Measurements from ENCODE around the gene PSMB7. TPM values are rescaled to one million over a fixed set of nuclear protein-coding genes. Genes with fewer than 3 reads are reported as not detected.

Gene PSMB7
- total and polyA plus RNA-seq, 2 donors (not counting 1 experiment from before 2014, with no cell fraction given) = 69.5 to 73.1 TPM

- no peak for ATAC-seq (ENCODE audit: low read depth)
- H3K4me2 ChIP-seq (replicated peaks; ENCODE audit: low read depth, low read length, poor library complexity, severe bottlenecking) = no peak overlapping the region
- no peak overlapping the region for H3K4me3 Mint-ChIP-seq
- H3K9me3 ChIP-seq (ENCODE audit: control extremely low read depth in 1 of 3, control insufficient read depth in 2 of 3, insufficient read depth in 1 of 3, low read length in 2 of 3) = peaks cover 0 to 4% (median 0%) of the 10 kb centered on the region in 3 donors
- no peak for DNase-seq
- H2AFZ ChIP-seq (ENCODE audit: insufficient read depth, low read depth, low read length, poor library complexity, severe bottlenecking) = no peak overlapping the region
- H3K4me3 ChIP-seq (ENCODE audit: control extremely low read depth in 1 of 5, extremely low read depth in 1 of 5, insufficient read depth in 1 of 5, low read depth in 2 of 5, low read length in 4 of 5) = no peak overlapping the region
- TF ChIP-seq, protein P1, sequence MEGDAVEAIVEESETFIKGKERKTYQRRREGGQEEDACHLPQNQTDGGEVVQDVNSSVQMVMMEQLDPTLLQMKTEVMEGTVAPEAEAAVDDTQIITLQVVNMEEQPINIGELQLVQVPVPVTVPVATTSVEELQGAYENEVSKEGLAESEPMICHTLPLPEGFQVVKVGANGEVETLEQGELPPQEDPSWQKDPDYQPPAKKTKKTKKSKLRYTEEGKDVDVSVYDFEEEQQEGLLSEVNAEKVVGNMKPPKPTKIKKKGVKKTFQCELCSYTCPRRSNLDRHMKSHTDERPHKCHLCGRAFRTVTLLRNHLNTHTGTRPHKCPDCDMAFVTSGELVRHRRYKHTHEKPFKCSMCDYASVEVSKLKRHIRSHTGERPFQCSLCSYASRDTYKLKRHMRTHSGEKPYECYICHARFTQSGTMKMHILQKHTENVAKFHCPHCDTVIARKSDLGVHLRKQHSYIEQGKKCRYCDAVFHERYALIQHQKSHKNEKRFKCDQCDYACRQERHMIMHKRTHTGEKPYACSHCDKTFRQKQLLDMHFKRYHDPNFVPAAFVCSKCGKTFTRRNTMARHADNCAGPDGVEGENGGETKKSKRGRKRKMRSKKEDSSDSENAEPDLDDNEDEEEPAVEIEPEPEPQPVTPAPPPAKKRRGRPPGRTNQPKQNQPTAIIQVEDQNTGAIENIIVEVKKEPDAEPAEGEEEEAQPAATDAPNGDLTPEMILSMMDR (IDR thresholded peaks at IDR 0.05) = no peak
- TF ChIP-seq EZH2 (IDR thresholded peaks at IDR 0.05; ENCODE audit: borderline replicate concordance, insufficient read depth, low read depth, low read length, poor library complexity, severe bottlenecking) = no peak
- H3K4me1 Mint-ChIP-seq = no peaks in the 10 kb centered on the region
- H3K27ac Mint-ChIP-seq = no peak overlapping the region
- H3K79me2 ChIP-seq (ENCODE audit: control insufficient read depth, insufficient read depth, low read length) = no peaks in the 10 kb centered on the region
- no peak overlapping the region for H3K27ac ChIP-seq (ENCODE audit: low read length in 2 of 2)
- WGBS (ENCODE audit: insufficient coverage) = 75% methylated on average over 7 of the region's 7 CpGs
- no peaks in the 10 kb centered on the region for H3K9me3 Mint-ChIP-seq (ENCODE audit: insufficient read depth)
- CTCF ChIA-PET = no interaction called here
- POLR2A ChIA-PET = no interaction called here
- no peak overlapping the region for H3K9ac ChIP-seq (ENCODE audit: low read length)
- H3K36me3 ChIP-seq (replicated peaks in 1 of 2; ENCODE audit: control extremely low read depth in 1 of 2, control insufficient read depth in 1 of 2, extremely low read depth in 1 of 2, insufficient read depth in 2 of 2, low read length in 1 of 2) = no peaks in the 10 kb centered on the region
- peaks cover 0 to 27% (median 10%) of the 10 kb centered on the region in 4 experiments for H3K27me3 ChIP-seq (replicated peaks in 1 of 4; ENCODE audit: control extremely low read depth in 1 of 4, control insufficient read depth in 3 of 4, insufficient read depth in 4 of 4, low read length in 3 of 4)
- intact Hi-C loops (cut with micrococcal nuclease) = no loop called here
- H4K20me1 ChIP-seq (ENCODE audit: control insufficient read depth, insufficient read depth, low read length, poor library complexity, severe bottlenecking) = no peaks in the 10 kb centered on the region
- peaks cover 14% of the 10 kb centered on the region for H3K27me3 Mint-ChIP-seq
- H3K4me1 ChIP-seq (ENCODE audit: control insufficient read depth in 2 of 2, insufficient read depth in 2 of 2, low read length in 2 of 2) = peaks cover 1 to 4% of the 10 kb centered on the region in 2 donors
Measured at GRCh38 chr9:124455820-124456219, 40.6 kb upstream of the PSMB7 start.

- no peak for ATAC-seq (ENCODE audit: low read depth)
- CTCF ChIA-PET = no interaction called here
- Mint-ChIP-seq H3K4me1 (peaks cover 2% of the 10 kb centered on the region), H3K4me3 (no peak overlapping the region), H3K9me3 (ENCODE audit: insufficient read depth) (no peaks in the 10 kb centered on the region), H3K27ac (no peak overlapping the region), H3K27me3 (peaks cover 21% of the 10 kb centered on the region)
- Histone ChIP-seq H3K9ac (ENCODE audit: low read length) (no peak overlapping the region), H3K4me2 (replicated peaks; ENCODE audit: low read depth, low read length, poor library complexity, severe bottlenecking) (no peak overlapping the region), H3K9me3 (ENCODE audit: control extremely low read depth in 1 of 3, control insufficient read depth in 2 of 3, insufficient read depth in 1 of 3, low read length in 2 of 3) (peaks cover 0 to 4% (median 0%) of the 10 kb centered on the region in 3 donors), H3K79me2 (ENCODE audit: control insufficient read depth, insufficient read depth, low read length) (no peaks in the 10 kb centered on the region), H3K4me3 (ENCODE audit: control extremely low read depth in 1 of 5, extremely low read depth in 1 of 5, insufficient read depth in 1 of 5, low read depth in 2 of 5, low read length in 4 of 5) (no peak overlapping the region), H4K20me1 (ENCODE audit: control insufficient read depth, insufficient read depth, low read length, poor library complexity, severe bottlenecking) (no peaks in the 10 kb centered on the region), H3K36me3 (replicated peaks in 1 of 2; ENCODE audit: control extremely low read depth in 1 of 2, control insufficient read depth in 1 of 2, extremely low read depth in 1 of 2, insufficient read depth in 2 of 2, low read length in 1 of 2) (no peaks in the 10 kb centered on the region), H3K4me1 (ENCODE audit: control insufficient read depth in 2 of 2, insufficient read depth in 2 of 2, low read length in 2 of 2) (peaks cover 7 to 9% of the 10 kb centered on the region in 2 donors), H2AFZ (ENCODE audit: insufficient read depth, low read depth, low read length, poor library complexity, severe bottlenecking) (no peak overlapping the region), H3K27me3 (replicated peaks in 1 of 4; ENCODE audit: control extremely low read depth in 1 of 4, control insufficient read depth in 3 of 4, insufficient read depth in 4 of 4, low read length in 3 of 4) (peaks cover 0 to 35% (median 12%) of the 10 kb centered on the region in 4 experiments), H3K27ac (ENCODE audit: low read length in 2 of 2) (no peak overlapping the region)
- 93% methylated on average over 12 of the region's 14 CpGs for WGBS (ENCODE audit: insufficient coverage)
- TF ChIP-seq, protein P1 (IDR thresholded peaks at IDR 0.05) = no peak
- TF ChIP-seq EZH2 (IDR thresholded peaks at IDR 0.05; ENCODE audit: borderline replicate concordance, insufficient read depth, low read depth, low read length, poor library complexity, severe bottlenecking) = no peak
- DNase-seq = no peak
- POLR2A ChIA-PET = no interaction called here
- intact Hi-C loops (cut with micrococcal nuclease) = no loop called here
Measured at GRCh38 chr9:124454791-124455443, 39.7 kb upstream of the PSMB7 start.

Data from B cell (primary cell).